ENCODE results near the gene ABCG4. TPM values are rescaled to one million over a fixed set of nuclear protein-coding genes. Genes with fewer than 3 reads are reported as not detected.

The ABCG4 gene
- total and polyA plus RNA-seq, 2 of the 8 experiments (the other 6 are each of a cell fraction or from before 2014, with no cell fraction given), result 1.8 to 2.3 TPM

- POLR2A ChIA-PET (ENCODE audit: partially characterized antibody), result interaction anchor here (1.7 kb wide), 1 partner anchor 9 kb away, joined by 9 read pairs; the partner anchor contains the start of gene NLRX1
- H4K91ac ChIP-seq (replicated peaks; ENCODE audit: insufficient read length, low read length), result no peak overlapping the region
- H2AK5ac ChIP-seq (ENCODE audit: low read depth, low read length), result no peak overlapping the region
- no peaks in the 10 kb centered on the region for H3K79me1 ChIP-seq (ENCODE audit: low read depth, low read length)
- no peak overlapping the region for H4K5ac ChIP-seq (ENCODE audit: insufficient read length, low read depth, low read length)
- no peak overlapping the region for H2AFZ ChIP-seq (ENCODE audit: low read length)
- peaks cover 0 to 3% (median 0%) of the 10 kb centered on the region in 4 experiments; a peak in 2 of 8 replicates for H3K36me3 ChIP-seq (ENCODE audit: control insufficient read depth in 2 of 4, insufficient read depth in 4 of 4, low read length in 3 of 4)
- H3K14ac ChIP-seq (ENCODE audit: insufficient read length), result no peak overlapping the region
- peaks cover 0 to 6% of the 10 kb centered on the region in 2 experiments for H4K20me1 ChIP-seq (replicated peaks in 1 of 2; ENCODE audit: control insufficient read depth in 1 of 2, insufficient read depth in 2 of 2, low read length in 2 of 2)
- DNase-seq (ENCODE audit: low read depth in 1 of 2, low spot score in 2 of 2) (no peak), FAIRE-seq (no peak)
- no peak overlapping the region for H2BK12ac ChIP-seq (ENCODE audit: low read depth, low read length)
- CTCF ChIA-PET (ENCODE audit: partially characterized antibody), result interaction anchor here (0.8 to 24.3 kb wide), 3 partner anchors 11 to 43 kb away, joined by 4 to 389 read pairs (median 4); partner anchors contain the start of gene ABCG4
- H3K4ac ChIP-seq (replicated peaks; ENCODE audit: insufficient read length, low read depth, low read length), result no peak overlapping the region
- H2BK15ac ChIP-seq (ENCODE audit: low read length), result no peak overlapping the region
- no peak overlapping the region for H3K4me2 ChIP-seq (ENCODE audit: insufficient read depth in 1 of 2, low read depth in 2 of 2, low read length in 2 of 2)
- H2BK20ac ChIP-seq (ENCODE audit: low read length), result no peak overlapping the region
- H3K56ac ChIP-seq (replicated peaks; ENCODE audit: insufficient read length, low read depth, low read length), result no peak overlapping the region
- no peak overlapping the region for H3K9ac ChIP-seq (replicated peaks in 1 of 4; ENCODE audit: extremely low read depth in 1 of 4, low read depth in 3 of 4, low read length in 3 of 4)
- H3K79me2 ChIP-seq (ENCODE audit: control insufficient read depth in 1 of 2, insufficient read depth in 2 of 2, low read length in 2 of 2), result no peaks in the 10 kb centered on the region
- no peak overlapping the region for H2BK5ac ChIP-seq (ENCODE audit: low read depth, low read length)
- no peaks in the 10 kb centered on the region for H3K4me1 ChIP-seq (replicated peaks in 1 of 4; ENCODE audit: control insufficient read depth in 3 of 4, insufficient read depth in 4 of 4, low read length in 3 of 4)
- no peak overlapping the region for H2BK120ac ChIP-seq (replicated peaks; ENCODE audit: low read depth, low read length)
- no peak overlapping the region for H3K18ac ChIP-seq (ENCODE audit: extremely low read depth, low read length)
- H3K23me2 ChIP-seq (ENCODE audit: low read depth, low read length), result no peaks in the 10 kb centered on the region
- no peaks in the 10 kb centered on the region for H3K9me3 ChIP-seq (ENCODE audit: insufficient read depth in 2 of 2, low read depth in 1 of 2, low read length in 1 of 2)
- no peak overlapping the region for H3K23ac ChIP-seq (ENCODE audit: insufficient read length)
- no peak overlapping the region for H4K8ac ChIP-seq (ENCODE audit: extremely low read depth, insufficient read depth, low read length)
- 88% methylated on average over 4 of the region's 4 CpGs; no CpG with 5 or more reads in 1 of the 2 experiments for WGBS, 2 experiments (ENCODE audit: extremely low coverage in 1 of 2, insufficient coverage in 1 of 2, insufficient read length in 1 of 2, insufficient replicate concordance in 2 of 2, low coverage in 1 of 2, low lambda C conversion rate in 2 of 2, missing lambda C conversion rate in 1 of 2)
- H3K27me3 ChIP-seq (replicated peaks in 1 of 4; ENCODE audit: control insufficient read depth in 3 of 4, extremely low read depth in 1 of 4, insufficient read depth in 3 of 4, low read length in 3 of 4), result no peaks in the 10 kb centered on the region
- no peak overlapping the region for H3K27ac ChIP-seq (ENCODE audit: low read depth, low read length)
- H3K4me3 ChIP-seq (ENCODE audit: extremely low read depth in 1 of 4, insufficient read depth in 2 of 4, low read depth in 3 of 4, low read length in 4 of 4), result no peak overlapping the region
- TF ChIP-seq PHF8 (conservative IDR thresholded peaks at IDR 0.05; ENCODE audit: low read depth, low read length), result no peak
- no peak for TF ChIP-seq BRCA1 (IDR thresholded peaks at IDR 0.05; ENCODE audit: low read depth, low read length)
- no peak for TF ChIP-seq EGR1 (IDR thresholded peaks at IDR 0.05; ENCODE audit: borderline replicate concordance, low read depth, low read length)
- TF ChIP-seq SIN3A (conservative IDR thresholded peaks at IDR 0.05 in 1 of 2, IDR thresholded peaks at IDR 0.05 in 1 of 2; ENCODE audit: low read depth in 1 of 2, low read length in 2 of 2), result no peak
- TF ChIP-seq CBX5 (IDR thresholded peaks at IDR 0.05; ENCODE audit: low read depth, low read length), result no peak
- TF ChIP-seq BCL11A (IDR thresholded peaks at IDR 0.05; ENCODE audit: low read depth in 2 of 2, low read length in 2 of 2), result no peak
- no peak for TF ChIP-seq CEBPB (IDR thresholded peaks at IDR 0.05; ENCODE audit: low read depth, low read length)
- no peak for TF ChIP-seq RAD21 (IDR thresholded peaks at IDR 0.05 in 1 of 2, conservative IDR thresholded peaks at IDR 0.05 in 1 of 2; ENCODE audit: low read depth in 2 of 2, low read length in 2 of 2)
- TF ChIP-seq JUN (IDR thresholded peaks at IDR 0.05; ENCODE audit: low read depth, low read length), result no peak
- no peak for TF ChIP-seq EZH2 (IDR thresholded peaks at IDR 0.05; ENCODE audit: low read depth, low read length, severe bottlenecking)
- no peak for TF ChIP-seq MAX (IDR thresholded peaks at IDR 0.05)
- no peak for TF ChIP-seq BACH1 (IDR thresholded peaks at IDR 0.05; ENCODE audit: low read length)
- no peak for TF ChIP-seq TAF1 (IDR thresholded peaks at IDR 0.05; ENCODE audit: low read depth, low read length)
Observed at GRCh38 chr11:119178166-119178680, 29.4 kb downstream of the ABCG4 start.

Data from H1 (cell line).